ENCODE results near the gene ZNF865. TPM values are rescaled to one million over a fixed set of nuclear protein-coding genes. Genes with fewer than 3 reads are reported as not detected.

The ZNF865 gene
- total and polyA plus RNA-seq, 2 of the 8 experiments (the other 6 are each of a cell fraction or from before 2014, with no cell fraction given): 3.5 to 13.6 TPM

- TF ChIP-seq TBP (IDR thresholded peaks at IDR 0.05; ENCODE audit: low read depth, low read length): peak; percentile 84
- no peak for TF ChIP-seq CBX5 (IDR thresholded peaks at IDR 0.05; ENCODE audit: low read depth, low read length)
- peak; percentile 42 for TF ChIP-seq SAP30 (IDR thresholded peaks at IDR 0.05; ENCODE audit: insufficient read depth, insufficient replicate concordance, low read length)
- 0 out of 2 replicates have a peak, but pooled peaks have one; percentile 54 for TF ChIP-seq SP4 (IDR thresholded peaks at IDR 0.05; ENCODE audit: low read length)
- TF ChIP-seq MAX (IDR thresholded peaks at IDR 0.05): peak; percentile 49; the same call in 1 of the 2 replicates
- no peak for TF ChIP-seq BCL11A (IDR thresholded peaks at IDR 0.05; ENCODE audit: low read depth in 2 of 2, low read length in 2 of 2)
- peak; percentile 43; the same call in 1 of the 2 replicates for TF ChIP-seq BACH1 (IDR thresholded peaks at IDR 0.05; ENCODE audit: low read length)
- TF ChIP-seq EGR1 (IDR thresholded peaks at IDR 0.05; ENCODE audit: borderline replicate concordance, low read depth, low read length): peak; percentile 45; the same call in 1 of the 2 replicates
- no peak for TF ChIP-seq JUN (IDR thresholded peaks at IDR 0.05; ENCODE audit: low read depth, low read length)
- peak; percentile 73 for TF ChIP-seq SP1 (IDR thresholded peaks at IDR 0.05; ENCODE audit: low read depth, low read length)
- TF ChIP-seq HDAC6 (IDR thresholded peaks at IDR 0.05; ENCODE audit: low read depth, low read length): no peak
- TF ChIP-seq KDM5A (IDR thresholded peaks at IDR 0.05; ENCODE audit: low read length): peak; percentile 84
- peak; percentile 45 for TF ChIP-seq KDM4A (IDR thresholded peaks at IDR 0.05; ENCODE audit: low read depth, low read length, severe bottlenecking)
- TF ChIP-seq MAFK (IDR thresholded peaks at IDR 0.05; ENCODE audit: low read depth, low read length): no peak
- TF ChIP-seq TAF1 (IDR thresholded peaks at IDR 0.05; ENCODE audit: low read depth, low read length): peak; percentile 81
- TF ChIP-seq POLR2AphosphoS5 (IDR thresholded peaks at IDR 0.05; ENCODE audit: low read depth, low read length): peak; percentile 27
- no peak for TF ChIP-seq USF2 (IDR thresholded peaks at IDR 0.05; ENCODE audit: low read length)
- peak; percentile 53 for TF ChIP-seq CREB1 (IDR thresholded peaks at IDR 0.05)
- peak; percentile 56 for TF ChIP-seq ASH2L (IDR thresholded peaks at IDR 0.05; ENCODE audit: low read length)
- TF ChIP-seq NRF1 (IDR thresholded peaks at IDR 0.05; ENCODE audit: low read depth, low read length): no peak
- no peak for TF ChIP-seq CHD1 (IDR thresholded peaks at IDR 0.05; ENCODE audit: low read depth, low read length)
- no peak for TF ChIP-seq SP2 (IDR thresholded peaks at IDR 0.05; ENCODE audit: low read length)
- peak; percentile 67 for TF ChIP-seq TAF7 (optimal IDR thresholded peaks at IDR 0.05; ENCODE audit: borderline replicate concordance, low read depth, low read length)
- TF ChIP-seq SUZ12 (IDR thresholded peaks at IDR 0.05; ENCODE audit: low read length): no peak
These were observed 37.8 kb downstream of the ZNF865 start, which contains the start of gene ZNF581 (continued) for GRCh38 chr19:55643003-55643886.

Data from H1 (cell line).